Cerebellar nuclear complex (tissue), 1 donor: ENCODE results near the gene STOML1.
A peak's percentile ranks its signal among the peaks of the same experiment; 100 is the strongest.

Experiments used
- DNase-seq, 2 experiments: peaks; one replicate each; lab custom pipeline; 2025; lab: John Stamatoyannopoulos, UW

STOML1 gene

DNA sequence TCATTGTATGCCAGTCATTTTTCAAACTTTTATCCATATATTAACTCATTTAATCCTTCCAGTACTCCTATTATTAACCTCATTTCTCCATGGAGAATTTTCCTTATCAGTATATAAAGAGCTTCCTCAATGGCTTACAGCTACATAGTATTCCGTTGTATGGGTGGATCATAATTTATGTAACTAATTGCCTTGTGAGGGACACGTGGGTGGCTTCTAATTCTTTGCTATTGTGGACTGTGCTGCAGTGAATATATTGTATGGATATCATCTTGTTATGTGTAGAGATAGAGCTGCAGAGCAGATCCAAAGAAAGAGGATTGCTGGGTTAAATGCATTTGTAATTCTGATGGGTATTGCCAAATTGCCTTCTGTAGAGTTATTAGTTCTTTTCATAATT, 27.6 kb upstream of the STOML1 start:
- no peak for DNase-seq

GRCh38 chr15:74013374-74013894, 21.3 kb upstream of the STOML1 start:
- no peak for DNase-seq

DNA sequence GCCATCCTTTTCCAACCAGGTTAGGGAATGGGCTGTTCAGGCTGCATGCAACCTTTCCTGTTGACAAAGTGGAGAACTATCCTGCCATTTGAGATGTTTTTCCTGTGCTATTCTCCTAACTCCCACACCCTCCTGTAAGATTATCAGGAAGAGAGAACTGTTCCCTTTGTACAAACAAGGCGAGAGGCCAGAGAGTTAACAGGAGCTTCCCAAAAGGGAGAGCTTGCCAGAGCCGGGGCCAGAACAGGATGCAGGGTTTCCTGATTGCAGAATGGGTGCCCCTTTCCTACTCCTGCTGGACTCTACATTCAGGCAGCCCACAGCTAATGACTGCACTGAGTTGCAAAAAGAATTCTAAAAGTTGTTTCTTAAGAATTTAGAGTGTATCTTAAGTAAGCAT, 19.5 kb upstream of the STOML1 start:
- no peak for DNase-seq

GRCh38 chr15:74010929-74011540, 18.9 kb upstream of the STOML1 start:
- no peak for DNase-seq

DNA sequence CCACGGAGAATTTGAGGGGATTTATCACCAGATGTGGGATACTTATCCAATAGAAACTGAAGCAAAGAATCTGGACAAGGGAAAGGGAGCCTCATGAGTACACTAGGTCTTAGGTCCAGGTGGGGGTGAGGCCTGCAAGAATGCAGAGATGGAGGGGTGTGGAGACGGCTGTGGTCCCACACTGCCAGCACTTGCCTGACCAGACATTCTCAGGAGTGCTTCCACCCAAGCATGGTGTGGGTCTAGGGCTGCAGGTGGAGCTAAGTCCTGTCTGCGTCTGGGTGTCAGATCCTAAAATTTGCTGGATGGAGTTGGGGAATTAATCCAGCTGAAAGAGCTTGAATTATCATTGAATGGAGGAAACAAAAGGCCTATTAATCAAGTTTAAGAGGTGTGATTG, 16.8 kb upstream of the STOML1 start:
- no peak for DNase-seq

GRCh38 chr15:74007820-74008371, 15.8 kb upstream of the STOML1 start:
- DNase-seq, result no peak

DNA sequence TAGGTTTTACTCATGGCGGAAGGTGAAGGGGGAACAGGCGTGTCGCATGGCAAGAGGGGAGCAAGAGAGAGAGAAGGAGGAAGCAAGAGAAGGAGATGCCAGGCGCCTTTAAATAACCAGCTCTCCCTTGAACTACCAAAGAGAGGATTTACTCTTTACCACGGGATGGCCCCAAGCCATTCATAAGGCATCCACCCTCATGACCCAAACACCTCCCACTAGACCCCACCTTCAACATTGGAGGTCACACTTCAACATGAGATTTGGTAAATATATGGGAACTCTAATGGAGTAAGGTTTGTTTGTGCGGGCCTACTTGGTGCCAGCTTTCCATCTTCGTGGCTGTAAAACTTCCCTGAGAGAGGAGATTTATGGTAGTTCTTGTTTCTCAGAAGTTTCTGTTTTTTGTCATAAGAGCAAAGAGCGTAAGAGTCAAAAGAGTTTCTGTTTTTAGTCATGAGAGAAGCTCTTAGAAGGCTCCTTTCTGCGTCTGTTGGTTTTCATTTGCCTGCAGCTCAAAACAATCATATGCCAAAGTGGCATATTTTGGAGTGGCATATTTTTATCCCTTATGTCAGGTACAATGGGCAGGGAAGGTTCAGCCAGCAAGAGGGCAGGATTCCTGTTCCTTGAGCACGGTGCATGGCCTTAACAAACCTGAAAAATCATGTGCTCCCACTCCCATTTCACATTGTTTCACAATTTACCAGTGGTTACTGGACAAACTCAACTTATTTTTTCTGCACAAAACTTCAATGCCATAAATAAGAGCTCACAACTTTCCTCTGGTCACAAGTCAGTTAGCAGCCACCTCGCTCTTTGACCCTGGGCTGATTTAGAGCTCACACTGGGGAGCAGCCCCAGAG, 14.9 kb upstream of the STOML1 start:
- no peak for DNase-seq

GRCh38 chr15:73997986-73998385, 5.9 kb upstream of the STOML1 start:
- no peak for DNase-seq

DNA sequence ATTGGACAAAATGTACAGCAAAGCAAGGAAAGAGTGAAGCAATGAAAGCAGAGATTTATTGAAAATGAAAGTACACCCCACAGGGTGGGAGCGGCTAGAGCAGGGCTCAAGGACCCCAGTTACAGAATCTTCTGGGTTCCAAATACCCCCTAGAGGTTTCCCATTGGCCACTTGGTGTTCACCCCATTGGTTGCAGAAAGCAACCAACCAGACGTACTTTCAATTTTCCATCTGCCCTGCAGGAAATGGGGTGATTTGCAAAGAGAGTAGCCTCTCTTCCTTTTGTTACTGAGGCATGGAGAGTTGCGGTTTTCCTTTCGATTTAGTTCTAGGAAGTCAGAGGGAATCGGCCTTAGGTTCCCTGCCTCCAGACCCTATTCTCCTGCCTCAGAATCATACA, 4.8 kb upstream of the STOML1 start:
- no peak for DNase-seq

DNA sequence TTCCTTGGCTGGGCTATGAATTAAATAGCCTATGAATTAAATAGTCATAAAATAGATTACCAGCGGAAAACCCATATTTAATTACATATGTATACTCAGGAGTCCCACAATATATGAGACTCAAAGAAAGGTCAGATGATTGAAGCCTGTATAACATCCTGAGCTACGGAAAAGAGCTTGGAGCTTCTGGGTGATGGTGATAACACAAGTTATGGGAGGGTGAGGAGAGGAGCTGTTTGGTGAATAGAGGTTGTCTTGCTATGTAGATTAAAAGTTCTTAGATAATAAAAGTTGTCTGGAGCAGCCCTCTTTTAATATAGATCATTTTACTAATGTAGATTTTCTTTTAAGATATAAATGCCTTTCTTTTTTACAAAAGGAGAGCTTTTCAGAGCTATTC, 4.2 kb upstream of the STOML1 start:
- DNase-seq, result no peak

DNA sequence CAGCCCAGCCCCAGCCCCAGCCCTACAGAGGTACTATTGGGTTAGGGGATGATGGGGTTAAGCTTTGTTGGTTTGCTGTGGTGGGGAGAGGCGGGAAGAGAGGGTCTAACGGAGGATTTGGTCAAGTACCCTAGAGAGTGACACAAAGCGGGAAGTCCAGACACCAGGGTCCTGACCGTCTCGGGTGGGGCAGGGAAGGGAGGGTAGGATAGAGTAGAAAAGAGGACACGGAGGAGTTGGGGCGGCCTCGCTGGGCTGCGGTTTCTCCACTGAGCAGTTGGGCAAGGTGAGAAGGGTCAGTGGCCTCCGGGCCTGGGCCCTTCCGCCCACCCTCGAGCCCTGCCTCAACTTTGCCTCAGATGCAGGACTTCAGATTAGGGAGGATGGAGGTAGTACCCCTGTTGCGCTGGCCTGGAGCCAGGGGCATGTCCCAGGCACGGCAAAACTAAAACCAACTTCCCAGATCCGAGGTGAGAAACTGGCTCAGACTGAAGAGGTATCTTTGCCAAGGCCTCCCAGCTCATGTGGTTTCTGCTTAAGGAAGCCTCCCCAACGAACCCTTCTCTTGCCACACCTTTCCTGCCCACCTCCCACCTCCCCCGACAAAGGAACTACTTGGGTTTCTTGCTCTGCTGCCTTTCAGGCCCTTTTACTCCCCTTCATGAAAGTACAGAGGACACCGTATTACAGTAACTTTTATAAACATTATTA, 3.0 kb upstream of the STOML1 start:
- no peak for DNase-seq

GRCh38 chr15:73994413-73994883, 2.4 kb upstream of the STOML1 start, which contains the start of gene PML:
TSS of gene PML (plus strand) at chr15:73994716. CDS start at chr15:73994813, 97 bp downstream.
- peak; percentile 75 to 94 for DNase-seq

DNA sequence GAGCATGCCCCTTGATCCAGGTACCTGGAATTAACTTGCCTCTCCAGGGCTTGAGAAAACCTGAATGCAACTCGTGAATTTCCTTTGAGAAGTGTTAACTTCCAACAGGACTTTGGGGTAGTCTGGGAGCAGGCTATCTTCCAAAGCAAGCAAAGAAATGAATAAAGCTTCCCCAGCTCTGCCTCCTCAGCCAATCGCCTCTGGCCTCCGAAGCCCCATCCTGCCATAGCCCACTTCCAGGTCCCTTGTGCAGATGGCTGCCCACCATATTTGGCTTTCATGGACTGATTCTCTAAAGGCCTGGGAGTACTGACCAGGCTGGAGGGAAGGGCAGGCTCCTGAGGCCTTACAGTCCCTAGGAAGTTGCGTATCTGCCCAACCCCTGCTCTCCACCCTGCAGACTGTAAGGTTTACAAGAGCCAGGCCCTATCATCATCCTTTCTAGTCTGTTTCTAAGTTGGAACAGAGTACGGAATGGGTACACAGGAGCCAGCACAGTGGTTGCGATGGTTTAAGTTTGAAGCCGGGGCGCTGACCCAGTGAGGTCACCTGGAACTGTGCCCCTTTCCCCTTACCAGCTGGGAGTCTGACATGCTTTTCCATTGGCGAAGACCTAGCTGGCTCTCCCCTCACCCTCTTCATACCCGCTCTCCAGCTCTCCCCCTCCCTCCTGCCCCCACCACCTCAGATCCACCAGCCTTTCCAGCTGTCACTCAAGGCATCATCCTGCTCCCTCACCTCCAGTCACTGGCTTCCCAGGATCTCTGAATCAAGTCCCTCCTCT, 1.3 kb upstream of the STOML1 start:
- no peak for DNase-seq

- no peak for DNase-seq
Observed at GRCh38 chr15:73992594-73992898, 451 bp upstream of the STOML1 start.

- DNase-seq, result no peak
Observed at GRCh38 chr15:73991260-73991659, 835 bp downstream of the STOML1 start.

DNA sequence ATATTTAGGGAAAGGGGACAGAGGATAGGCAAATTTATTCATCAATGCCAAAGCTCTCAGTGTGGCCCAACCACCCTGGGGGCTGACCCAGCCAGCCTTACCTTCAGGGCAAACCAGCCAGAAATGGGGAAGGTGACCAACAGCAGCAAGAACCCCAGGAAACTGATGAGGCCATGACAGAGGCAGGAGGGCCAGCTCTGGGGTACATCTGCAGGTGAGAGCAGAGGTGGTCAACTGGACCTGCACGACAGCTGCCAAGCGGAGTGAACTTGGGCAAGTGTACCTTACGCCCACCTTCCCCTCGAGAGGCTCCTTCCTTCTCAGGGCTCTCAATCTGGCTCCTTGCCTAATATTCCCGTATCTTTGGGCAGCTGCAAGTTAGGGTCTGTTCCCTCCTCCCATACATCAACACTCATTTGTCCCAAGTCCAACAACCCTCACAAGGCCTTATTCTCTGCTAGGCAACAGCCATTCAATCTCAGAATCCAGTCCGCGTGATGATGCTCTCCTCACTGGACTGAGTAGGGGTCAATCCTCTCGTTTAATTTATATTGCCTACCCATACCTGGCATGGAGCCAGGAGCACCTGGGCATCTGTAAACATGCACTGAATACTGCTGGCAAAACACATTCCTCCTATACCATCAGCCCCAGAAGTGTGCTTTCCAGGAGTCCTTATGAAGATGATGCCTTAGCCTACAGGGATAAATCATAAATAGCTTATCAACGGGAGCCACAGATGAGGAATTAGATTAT, 1.7 kb downstream of the STOML1 start:
- DNase-seq, result no peak

DNA sequence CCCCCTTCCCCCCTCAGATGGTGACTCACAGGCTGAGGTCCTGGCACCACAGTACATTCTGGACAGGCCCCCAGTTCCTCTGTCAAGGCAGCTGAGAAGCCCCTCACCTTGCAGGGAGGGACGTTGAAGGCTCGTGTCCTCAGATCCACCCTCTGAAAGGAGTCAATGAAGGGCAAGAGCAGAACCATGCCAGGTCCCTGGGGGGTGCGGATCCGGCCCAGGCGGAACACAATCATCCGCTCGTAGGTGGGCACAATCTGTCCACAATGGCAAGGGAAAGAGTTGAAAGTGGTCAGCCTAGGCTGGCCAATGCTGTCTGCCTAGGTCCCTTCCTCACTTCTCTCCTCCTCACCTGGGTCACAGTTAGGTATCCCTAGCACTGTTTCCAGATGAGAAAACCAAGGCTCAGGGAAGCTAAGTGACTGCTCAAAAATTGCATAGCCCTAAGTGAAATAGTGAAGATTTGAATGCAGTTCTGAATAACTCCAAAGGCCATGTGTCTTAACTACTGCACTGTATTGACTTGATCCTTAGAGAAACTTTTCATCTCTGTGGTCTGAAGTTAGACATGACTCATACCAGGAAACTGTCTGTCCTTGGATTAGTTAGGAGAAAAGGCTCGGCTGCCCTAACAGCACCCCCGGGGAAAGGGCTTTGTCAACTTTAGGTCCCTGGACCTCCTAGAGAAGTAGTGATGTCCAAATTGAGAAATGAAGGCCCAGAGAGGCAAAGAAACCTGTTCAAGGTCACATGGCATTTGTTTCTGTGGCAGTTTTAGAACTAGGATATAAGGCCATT, 2.9 kb downstream of the STOML1 start:
- DNase-seq, result no peak

GRCh38 chr15:73988445-73988969, 3.6 kb downstream of the STOML1 start:
- no peak for DNase-seq

- DNase-seq, result no peak
Observed at GRCh38 chr15:73987681-73988444, 4.2 kb downstream of the STOML1 start.
